Activated naive CD4-positive, alpha-beta T cell treated with anti-CD3 and anti-CD28 coated beads, Interleukin-2, amount 50 U/mL, for 16 hours (primary cell): Measurements from ENCODE around the gene HNF1A.

ENCODE experiments used
- DNase-seq: peaks from one replicate; pipeline ENCODE4 v3.0.0-alpha.2; 2020

Gene HNF1A

DNA sequence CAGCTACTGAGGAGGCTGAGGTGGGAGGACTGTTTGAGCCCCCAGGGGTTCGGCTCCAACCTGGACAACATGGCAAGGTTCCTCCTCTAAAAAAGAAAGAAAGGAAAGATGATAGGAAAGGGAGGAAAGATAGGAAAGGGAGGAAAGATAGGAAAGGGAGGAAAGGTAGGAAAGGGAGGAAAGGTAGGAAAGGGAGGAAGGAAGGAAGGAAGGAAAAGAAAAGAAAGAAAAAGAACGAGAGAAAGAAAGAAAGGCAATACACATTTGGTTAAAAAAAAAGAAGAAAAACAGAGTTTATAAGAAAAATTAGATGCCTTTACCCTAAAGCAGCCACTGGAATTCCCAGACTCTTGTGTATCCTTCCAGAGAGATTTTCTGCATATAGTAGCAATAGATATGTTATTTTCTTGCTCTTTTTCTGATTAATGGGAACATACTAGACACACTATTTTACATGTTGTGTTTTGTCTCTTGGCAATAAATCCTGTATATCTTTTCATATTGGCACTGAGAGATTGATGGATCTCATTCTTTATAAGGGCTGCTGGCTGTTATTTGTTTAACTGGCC lies 12.2 kb downstream of the HNF1A start:
- no peak for DNase-seq

DNA sequence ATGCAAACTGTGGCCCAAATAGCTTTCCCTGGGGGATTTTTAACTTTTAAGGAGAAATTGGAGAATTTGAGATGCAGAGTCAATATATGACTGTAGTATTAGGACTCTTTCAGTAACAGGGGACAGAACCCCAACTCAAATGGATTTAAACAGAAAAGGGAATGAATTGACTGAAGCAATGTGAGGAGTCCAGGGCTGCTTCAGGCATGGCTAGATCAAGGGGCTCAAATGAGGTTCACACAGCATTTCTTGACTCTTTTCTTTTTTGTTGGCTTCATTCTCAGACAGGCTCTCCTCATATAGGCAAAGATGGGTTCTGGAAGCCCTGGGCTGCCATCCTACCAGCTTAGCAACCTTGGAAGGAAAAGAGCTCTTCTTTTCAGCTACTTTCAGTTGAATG lies 13.6 kb downstream of the HNF1A start:
- DNase-seq, result no peak

DNA sequence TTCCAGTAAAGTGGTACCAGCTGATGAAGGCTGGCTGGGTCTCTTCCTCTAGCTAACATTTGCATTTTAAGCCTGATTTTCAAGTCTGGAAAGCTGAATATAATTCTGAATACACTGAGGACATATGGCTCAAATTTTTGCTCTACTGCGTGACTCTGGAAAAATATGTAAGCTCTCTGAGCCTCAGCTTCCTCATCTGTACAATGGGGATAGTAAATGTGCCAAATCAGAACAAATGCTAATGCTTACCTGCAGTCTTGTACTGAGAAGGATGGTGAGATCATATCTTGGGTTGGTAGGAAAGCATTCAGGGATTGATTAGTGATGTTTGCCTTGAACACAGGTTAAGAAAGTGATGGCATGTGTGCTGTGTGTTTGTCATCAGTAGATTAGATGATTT lies 14.6 kb downstream of the HNF1A start:
- DNase-seq, result no peak

DNA sequence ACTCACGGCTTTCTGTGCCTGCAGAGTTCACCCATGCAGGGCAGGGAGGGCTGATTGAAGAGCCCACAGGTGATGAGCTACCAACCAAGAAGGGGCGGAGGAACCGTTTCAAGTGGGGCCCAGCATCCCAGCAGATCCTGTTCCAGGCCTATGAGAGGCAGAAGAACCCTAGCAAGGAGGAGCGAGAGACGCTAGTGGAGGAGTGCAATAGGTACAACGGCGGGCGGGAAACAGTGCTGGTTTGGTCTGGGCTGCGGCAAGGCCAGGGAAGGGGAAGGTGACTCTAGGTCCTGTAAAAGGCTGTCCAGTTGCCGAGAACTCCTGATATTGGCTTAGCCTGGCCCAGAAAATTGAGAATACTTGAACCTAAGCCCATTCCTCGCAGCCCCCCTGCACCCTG lies 15.2 kb downstream of the HNF1A start:
- DNase-seq, result no peak

DNA sequence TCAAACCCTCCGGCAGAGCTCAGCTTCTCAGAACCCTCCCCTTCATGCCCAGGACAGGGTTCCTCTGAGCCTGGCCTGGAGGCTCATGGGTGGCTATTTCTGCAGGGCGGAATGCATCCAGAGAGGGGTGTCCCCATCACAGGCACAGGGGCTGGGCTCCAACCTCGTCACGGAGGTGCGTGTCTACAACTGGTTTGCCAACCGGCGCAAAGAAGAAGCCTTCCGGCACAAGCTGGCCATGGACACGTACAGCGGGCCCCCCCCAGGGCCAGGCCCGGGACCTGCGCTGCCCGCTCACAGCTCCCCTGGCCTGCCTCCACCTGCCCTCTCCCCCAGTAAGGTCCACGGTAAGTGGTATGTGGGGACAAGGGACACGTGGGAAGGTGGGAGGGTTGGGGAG lies 15.7 kb downstream of the HNF1A start:
- DNase-seq, result no peak

DNA sequence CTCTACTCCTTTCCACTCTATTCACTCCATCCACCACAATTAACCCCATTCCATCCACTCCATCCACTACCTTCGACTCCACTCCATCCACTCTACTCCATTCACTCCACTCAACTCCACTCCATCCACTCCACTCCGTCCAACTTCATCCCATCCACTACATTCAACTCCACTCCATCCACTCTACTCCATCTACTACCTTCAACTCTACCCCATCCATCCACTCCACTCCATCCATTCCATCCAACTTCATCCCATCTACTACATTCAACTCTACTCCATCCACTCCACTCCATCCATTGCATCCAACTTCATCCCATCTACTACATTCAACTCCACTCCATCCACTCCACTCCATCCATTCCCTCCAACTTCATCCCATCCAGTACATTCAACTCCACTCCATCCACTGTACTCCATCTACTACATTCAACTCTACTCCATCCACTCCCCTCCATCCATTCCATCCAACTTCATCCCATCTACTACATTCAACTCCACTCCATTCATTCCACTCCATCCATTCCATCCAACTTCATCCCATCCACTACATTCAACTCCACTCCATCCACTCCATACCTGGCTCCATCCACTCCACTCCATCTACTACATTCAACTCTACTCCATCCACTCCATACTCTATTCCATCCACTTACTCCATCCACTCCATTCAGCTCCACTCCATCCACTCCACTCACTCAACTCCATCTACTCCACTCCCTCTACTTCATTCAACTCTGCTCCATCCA lies 16.4 kb downstream of the HNF1A start:
- no peak for DNase-seq

- DNase-seq, result no peak
Measured at GRCh38 chr12:120996133-120996746, 17.9 kb downstream of the HNF1A start.

GRCh38 chr12:120997448-120997847 lies 19.1 kb downstream of the HNF1A start:
- DNase-seq, result no peak

- DNase-seq, result no peak
Measured at GRCh38 chr12:120998435-120998834, 20.1 kb downstream of the HNF1A start.

GRCh38 chr12:120999191-121000120 lies 21.1 kb downstream of the HNF1A start:
- DNase-seq, result no peak

DNA sequence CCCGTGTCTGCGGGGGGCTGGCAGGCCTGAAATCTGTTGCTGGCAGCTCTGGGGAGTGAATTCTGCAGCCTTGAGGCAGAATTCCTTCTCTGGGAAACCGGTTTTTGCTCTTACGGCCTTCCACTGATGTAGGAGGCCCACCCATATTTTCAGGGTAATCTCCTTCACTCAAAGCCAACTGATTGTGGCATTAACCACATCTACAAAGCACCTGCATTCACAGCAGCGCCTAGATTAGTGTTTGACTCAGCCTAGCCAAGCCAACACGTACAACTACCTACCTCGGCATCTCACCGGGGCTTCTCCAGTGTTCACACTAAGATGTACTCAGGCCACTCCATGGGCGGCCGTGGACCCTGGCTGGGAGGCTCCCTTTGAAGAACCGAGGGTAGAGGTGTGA lies 22.2 kb downstream of the HNF1A start:
- no peak for DNase-seq

DNA sequence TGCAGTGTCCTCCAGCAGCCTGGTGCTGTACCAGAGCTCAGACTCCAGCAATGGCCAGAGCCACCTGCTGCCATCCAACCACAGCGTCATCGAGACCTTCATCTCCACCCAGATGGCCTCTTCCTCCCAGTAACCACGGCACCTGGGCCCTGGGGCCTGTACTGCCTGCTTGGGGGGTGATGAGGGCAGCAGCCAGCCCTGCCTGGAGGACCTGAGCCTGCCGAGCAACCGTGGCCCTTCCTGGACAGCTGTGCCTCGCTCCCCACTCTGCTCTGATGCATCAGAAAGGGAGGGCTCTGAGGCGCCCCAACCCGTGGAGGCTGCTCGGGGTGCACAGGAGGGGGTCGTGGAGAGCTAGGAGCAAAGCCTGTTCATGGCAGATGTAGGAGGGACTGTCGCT lies 22.7 kb downstream of the HNF1A start:
- no peak for DNase-seq

DNA sequence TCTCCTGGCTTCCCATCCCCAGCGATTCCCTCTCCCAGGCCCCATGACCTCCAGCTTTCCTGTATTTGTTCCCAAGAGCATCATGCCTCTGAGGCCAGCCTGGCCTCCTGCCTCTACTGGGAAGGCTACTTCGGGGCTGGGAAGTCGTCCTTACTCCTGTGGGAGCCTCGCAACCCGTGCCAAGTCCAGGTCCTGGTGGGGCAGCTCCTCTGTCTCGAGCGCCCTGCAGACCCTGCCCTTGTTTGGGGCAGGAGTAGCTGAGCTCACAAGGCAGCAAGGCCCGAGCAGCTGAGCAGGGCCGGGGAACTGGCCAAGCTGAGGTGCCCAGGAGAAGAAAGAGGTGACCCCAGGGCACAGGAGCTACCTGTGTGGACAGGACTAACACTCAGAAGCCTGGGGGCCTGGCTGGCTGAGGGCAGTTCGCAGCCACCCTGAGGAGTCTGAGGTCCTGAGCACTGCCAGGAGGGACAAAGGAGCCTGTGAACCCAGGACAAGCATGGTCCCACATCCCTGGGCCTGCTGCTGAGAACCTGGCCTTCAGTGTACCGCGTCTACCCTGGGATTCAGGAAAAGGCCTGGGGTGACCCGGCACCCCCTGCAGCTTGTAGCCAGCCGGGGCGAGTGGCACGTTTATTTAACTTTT lies 23.6 kb downstream of the HNF1A start:
- DNase-seq, result no peak

- no peak for DNase-seq
Measured at GRCh38 chr12:121003650-121004049, 25.3 kb downstream of the HNF1A start.

DNA sequence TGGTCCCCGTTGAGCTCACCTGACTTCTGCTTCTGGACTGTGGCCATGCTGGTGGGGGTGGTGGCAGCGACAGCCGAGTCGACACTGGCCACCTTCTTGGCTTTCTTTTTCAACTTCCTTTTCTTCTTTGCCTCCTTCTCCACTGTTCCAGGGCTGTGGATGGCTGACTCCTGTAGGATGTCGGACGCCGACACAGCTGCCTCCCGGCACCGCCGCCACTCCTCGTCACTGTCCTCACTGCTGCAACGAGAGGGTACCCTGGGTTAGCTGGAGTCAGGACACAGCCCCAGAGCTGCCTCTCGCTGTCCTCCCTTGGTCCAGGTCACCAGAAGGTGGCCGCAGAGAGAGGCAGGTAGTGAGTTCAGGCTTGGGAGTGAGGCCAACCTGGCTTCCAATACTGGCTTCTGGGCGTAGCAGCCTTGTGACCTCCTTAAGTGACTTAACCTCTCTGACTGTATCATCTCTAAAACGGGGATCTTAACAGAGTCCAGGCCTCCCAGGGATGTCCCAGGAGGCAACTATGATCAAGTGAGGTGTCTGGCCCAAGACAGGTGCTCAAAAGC lies 26.0 kb downstream of the HNF1A start:
- no peak for DNase-seq

DNA sequence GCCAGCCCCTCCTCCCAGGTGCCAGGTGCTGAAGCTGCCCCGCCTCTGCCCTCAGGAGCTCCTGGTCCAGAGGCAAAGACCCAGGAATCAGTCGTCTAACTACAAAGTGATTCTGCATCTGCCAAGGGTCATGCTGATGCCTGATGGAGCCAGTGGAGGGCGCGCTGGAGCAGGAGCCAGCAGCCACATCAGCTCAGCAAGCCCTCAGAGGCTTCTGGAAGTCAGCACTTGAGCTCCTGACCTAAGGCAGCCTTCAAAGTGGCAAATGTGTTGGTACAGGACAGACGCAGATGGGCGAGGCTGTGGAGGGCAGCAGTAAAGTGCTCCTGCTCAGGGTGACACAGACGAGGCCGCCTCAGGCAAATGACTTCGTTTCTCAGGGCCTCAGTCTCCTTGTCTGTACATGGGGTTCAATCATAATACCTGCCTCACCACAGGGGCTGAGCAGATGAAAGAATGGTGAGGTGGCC lies 27.0 kb downstream of the HNF1A start:
- DNase-seq, result peak; percentile 43

GRCh38 chr12:121008347-121009098 lies 30.2 kb downstream of the HNF1A start:
- no peak for DNase-seq

GRCh38 chr12:121009741-121010140 lies 31.4 kb downstream of the HNF1A start:
- no peak for DNase-seq

DNA sequence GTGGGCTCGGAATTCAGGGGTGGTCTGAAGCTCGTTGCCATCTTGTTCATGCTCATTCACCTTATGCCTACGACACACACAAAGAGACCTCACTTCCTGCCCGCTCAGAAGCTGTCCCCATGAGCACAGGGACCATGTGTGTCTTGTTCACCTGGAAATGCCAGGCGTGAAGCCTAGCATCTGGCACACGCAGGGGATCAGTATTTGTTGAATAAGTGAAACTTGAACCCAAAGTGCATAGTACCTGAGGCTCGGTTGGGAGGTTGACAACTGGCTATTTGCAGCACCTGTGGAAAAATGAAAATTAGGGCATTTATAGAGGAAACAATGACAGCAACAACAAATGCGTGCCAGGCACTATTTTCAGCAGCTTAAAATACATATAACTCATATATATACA lies 32.5 kb downstream of the HNF1A start:
- DNase-seq, result no peak

DNA sequence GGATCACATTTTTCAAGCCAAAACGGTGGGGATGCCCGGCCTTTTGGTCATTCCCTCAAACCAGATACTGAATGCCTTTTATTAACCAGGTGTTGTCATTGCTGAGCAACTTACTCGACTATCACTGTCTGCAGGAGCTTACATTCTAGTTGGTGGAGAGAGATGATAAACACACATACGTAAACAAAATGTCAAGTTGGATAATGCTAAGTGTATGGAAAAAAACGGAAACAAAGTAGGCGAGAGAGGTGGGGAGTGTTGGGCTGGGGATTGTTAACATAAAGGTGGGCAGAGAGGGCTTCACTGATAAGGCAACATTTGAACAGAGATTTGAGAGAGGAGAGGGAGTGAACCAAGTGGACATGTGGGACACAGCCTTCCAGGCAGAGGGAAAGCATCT lies 33.5 kb downstream of the HNF1A start:
- DNase-seq, result no peak

- DNase-seq, result no peak
Measured at GRCh38 chr12:121013715-121014114, 35.4 kb downstream of the HNF1A start.
